Ureter (tissue), 1 donor: Measurements from ENCODE around the gene PDCD6IP. TPM values are rescaled to one million over a fixed set of nuclear protein-coding genes. Genes with fewer than 3 reads are reported as not detected.
"Not testable (repeated sequence)": the region's sequence is repeated elsewhere in the genome, so short reads cannot be mapped to it uniquely, and the experiment has no call there.

Source experiments
- DNase-seq: peaks from one replicate; pipeline ENCODE4 v3.0.0-alpha.2; 2020; ENCODE audit warnings: low spot score
- total RNA-seq: library from RNA; stranded (reverse); gene quantifications from one replicate; pipeline ENCODE4 v1.2.4, GENCODE V29; 2023
- donor health status: DM: yes; HTN: yes; CAD: no.

The PDCD6IP gene
- total RNA-seq, 1 donor from 2014 or later = 211 TPM

GRCh38 chr3:33848624-33849347 lies 50.4 kb downstream of the PDCD6IP start:
- no peak for DNase-seq

GRCh38 chr3:33850599-33850998 lies 52.2 kb downstream of the PDCD6IP start:
- DNase-seq = not testable (repeated sequence)

GRCh38 chr3:33855407-33855806 lies 57.0 kb downstream of the PDCD6IP start:
- not testable (repeated sequence) for DNase-seq

GRCh38 chr3:33855884-33856546 lies 57.6 kb downstream of the PDCD6IP start:
- no peak for DNase-seq

GRCh38 chr3:33857701-33858100 lies 59.3 kb downstream of the PDCD6IP start:
- not testable (repeated sequence) for DNase-seq

- DNase-seq = no peak
Measured at GRCh38 chr3:33858131-33858530, 59.7 kb downstream of the PDCD6IP start.

- no peak for DNase-seq
Measured at GRCh38 chr3:33860373-33861050, 62.1 kb downstream of the PDCD6IP start.

- DNase-seq = no peak
Measured at GRCh38 chr3:33865133-33865532, 66.7 kb downstream of the PDCD6IP start.

- DNase-seq = no peak
Measured at GRCh38 chr3:33868309-33868708, 69.9 kb downstream of the PDCD6IP start.

- DNase-seq = no peak
Measured at GRCh38 chr3:33869977-33870376, 71.5 kb downstream of the PDCD6IP start.

GRCh38 chr3:33874815-33875214 lies 76.4 kb downstream of the PDCD6IP start:
- no peak for DNase-seq

GRCh38 chr3:33875680-33876079 lies 77.2 kb downstream of the PDCD6IP start:
- no peak for DNase-seq

GRCh38 chr3:33877187-33877586 lies 78.8 kb downstream of the PDCD6IP start:
- no peak for DNase-seq

GRCh38 chr3:33879540-33879939 lies 81.1 kb downstream of the PDCD6IP start:
- no peak for DNase-seq

GRCh38 chr3:33881156-33882064 lies 83.0 kb downstream of the PDCD6IP start:
- DNase-seq = no peak

- no peak for DNase-seq
Measured at GRCh38 chr3:33882296-33882695, 83.9 kb downstream of the PDCD6IP start.

- DNase-seq = no peak
Measured at GRCh38 chr3:33883538-33883950, 85.1 kb downstream of the PDCD6IP start.

GRCh38 chr3:33883951-33884561 lies 85.6 kb downstream of the PDCD6IP start:
- DNase-seq = no peak

GRCh38 chr3:33884701-33885100 lies 86.3 kb downstream of the PDCD6IP start:
- no peak for DNase-seq

- no peak for DNase-seq
Measured at GRCh38 chr3:33885496-33885895, 87.1 kb downstream of the PDCD6IP start.

GRCh38 chr3:33886015-33886414 lies 87.6 kb downstream of the PDCD6IP start:
- DNase-seq = no peak
